GM12891 (cell line): ENCODE results near the gene TLK1.
A peak's percentile ranks its signal among the peaks of the same experiment; 100 is the strongest.

Experiments
- DNase-seq: peaks from one replicate; pipeline ENCODE4 v3.0.0; 2011; ENCODE audit warnings: low spot score; ENCODE audit not compliant: insufficient read length
- FAIRE-seq: peaks from 2 replicates; lab custom pipeline; 2011; peaks lifted over from hg19 to GRCh38; lab: Jason Lieb, UNC
- PAX5 ChIP-seq: IDR thresholded peaks from 2 replicates; pipeline ENCODE4 v1.6.1; 2011; ENCODE audit warnings: low read length, moderate library complexity, mild to moderate bottlenecking; ENCODE audit not compliant: insufficient read depth, severe bottlenecking
- POLR2A ChIP-seq: IDR thresholded peaks from 2 replicates; pipeline ENCODE4 v1.6.1; 2011; ENCODE audit warnings: low read depth, low read length, control low read depth
- POLR2AphosphoS5 ChIP-seq: IDR thresholded peaks from 2 replicates; pipeline ENCODE4 v1.6.1; 2011; ENCODE audit warnings: low read depth, low read length, control low read depth
- POU2F2 ChIP-seq: IDR thresholded peaks from 2 replicates; pipeline ENCODE4 v1.6.1; 2011; ENCODE audit warnings: low read depth, mild to moderate bottlenecking, control low read depth, low read length, moderate library complexity
- SPI1 ChIP-seq: IDR thresholded peaks from 2 replicates; pipeline ENCODE4 v1.6.1; 2011; ENCODE audit warnings: low read depth, low read length, control low read depth
- TAF1 ChIP-seq: IDR thresholded peaks from 2 replicates; pipeline ENCODE4 v1.6.1; 2011; ENCODE audit warnings: low read depth, low read length, control low read depth

The TLK1 gene

GRCh38 chr2:171146633-171147032, 14.1 kb downstream of the TLK1 start:
- no peak for DNase-seq
- peak; percentile 60 for FAIRE-seq
- TF ChIP-seq POLR2A: no peak
- TF ChIP-seq SPI1: peak; percentile 94
- TF ChIP-seq POLR2AphosphoS5: no peak
- no peak for TF ChIP-seq POU2F2
- no peak for TF ChIP-seq PAX5
- TF ChIP-seq TAF1: no peak

GRCh38 chr2:171146071-171146470, 14.6 kb downstream of the TLK1 start:
- FAIRE-seq (no peak), DNase-seq (no peak)
- TF ChIP-seq POLR2AphosphoS5 (no peak), TAF1 (no peak), SPI1 (no peak), POU2F2 (no peak), POLR2A (no peak), PAX5 (no peak)

- no peak for DNase-seq
- TF ChIP-seq SPI1 (no peak), PAX5 (no peak), POLR2A (no peak)
- no peak for FAIRE-seq
Observed at GRCh38 chr2:171143670-171144062, 17.0 kb downstream of the TLK1 start.

- DNase-seq (no peak), FAIRE-seq (no peak)
- TF ChIP-seq TAF1 (no peak), POLR2AphosphoS5 (no peak), POLR2A (no peak), SPI1 (no peak), PAX5 (no peak), POU2F2 (no peak)
Observed at GRCh38 chr2:171142398-171142797, 18.3 kb downstream of the TLK1 start.

GRCh38 chr2:171141320-171141719, 19.4 kb downstream of the TLK1 start:
- DNase-seq: no peak
- no peak for TF ChIP-seq TAF1
- TF ChIP-seq PAX5: no peak
- TF ChIP-seq POLR2AphosphoS5: no peak
- TF ChIP-seq POLR2A: no peak
- no peak for TF ChIP-seq POU2F2
- FAIRE-seq: no peak

GRCh38 chr2:171139860-171140259, 20.8 kb downstream of the TLK1 start:
- TF ChIP-seq POLR2A (no peak), POU2F2 (no peak), POLR2AphosphoS5 (no peak), SPI1 (no peak), PAX5 (no peak), TAF1 (no peak)
- FAIRE-seq: no peak

GRCh38 chr2:171136024-171136423, 24.7 kb downstream of the TLK1 start:
- TF ChIP-seq TAF1 (no peak), POLR2A (no peak), POU2F2 (no peak), POLR2AphosphoS5 (no peak), SPI1 (no peak), PAX5 (no peak)
- DNase-seq (no peak), FAIRE-seq (peak; percentile 89)

More at GRCh38 chr2:171139860-171140259, 20.8 kb downstream of the TLK1 start:
- no peak for DNase-seq

- TF ChIP-seq POU2F2: no peak
- no peak for TF ChIP-seq SPI1
- no peak for TF ChIP-seq PAX5
- no peak for TF ChIP-seq TAF1
- no peak for TF ChIP-seq POLR2AphosphoS5
- no peak for TF ChIP-seq POLR2A
- DNase-seq (no peak), FAIRE-seq (no peak)
Observed at GRCh38 chr2:171134624-171135230, 26.0 kb downstream of the TLK1 start.

- DNase-seq (no peak), FAIRE-seq (no peak)
- no peak for TF ChIP-seq POLR2AphosphoS5
- no peak for TF ChIP-seq PAX5
- TF ChIP-seq POU2F2: no peak
- TF ChIP-seq POLR2A: no peak
- no peak for TF ChIP-seq SPI1
- no peak for TF ChIP-seq TAF1
Observed at GRCh38 chr2:171132086-171132485, 28.6 kb downstream of the TLK1 start.

- TF ChIP-seq POLR2A (no peak), SPI1 (no peak), PAX5 (no peak), POLR2AphosphoS5 (no peak), TAF1 (no peak), POU2F2 (no peak)
- FAIRE-seq (no peak), DNase-seq (no peak)
Observed at GRCh38 chr2:171128461-171128860, 32.2 kb downstream of the TLK1 start.
